ENCODE measurements around the gene PRDM2.

PRDM2 gene

DNA sequence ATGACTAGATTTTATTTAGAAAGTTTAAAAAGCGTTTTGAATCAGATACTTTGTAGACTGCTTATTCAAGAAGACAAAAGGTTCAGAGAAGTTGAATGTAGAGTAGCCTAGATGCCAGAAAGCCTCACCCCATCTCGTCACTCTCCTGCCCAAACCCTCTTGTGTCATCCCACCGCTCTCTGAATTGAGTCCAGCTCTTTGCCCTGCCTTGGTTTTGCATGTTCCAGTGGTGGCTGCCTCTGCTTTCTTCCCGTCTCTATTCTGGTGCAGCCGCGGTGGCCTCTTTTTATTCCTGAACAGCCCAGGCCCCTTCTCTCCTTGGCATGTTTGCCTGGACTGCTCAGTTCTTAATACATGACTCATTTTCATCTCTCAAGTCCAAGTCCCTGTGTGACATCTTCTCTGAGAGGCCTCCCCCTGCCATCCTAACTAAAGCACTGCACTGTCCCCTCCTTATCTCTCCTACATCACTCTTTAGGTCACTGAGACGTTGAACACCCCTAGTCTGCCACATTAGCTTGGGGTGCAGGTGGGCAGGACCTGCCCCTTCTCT is 22.9 kb downstream of the PRDM2 start:
- Histone ChIP-seq H2AFZ (ENCODE audit: low read depth, low read length, severe bottlenecking) (no peak overlapping the region), H3K9ac (ENCODE audit: low read length) (no peak overlapping the region), H3K79me2 (ENCODE audit: insufficient read depth, low read length) (peaks cover 23% of the 10 kb centered on the region; the same call in 1 of the 2 replicates), H3K4me3 (ENCODE audit: insufficient read depth, low read length, poor library complexity, severe bottlenecking) (no peak overlapping the region), H3K27me3 (ENCODE audit: low read length) (no peaks in the 10 kb centered on the region), H3K27ac (ENCODE audit: low read depth, low read length) (no peak overlapping the region), H3K36me3 (ENCODE audit: low read length) (no peaks in the 10 kb centered on the region), H4K20me1 (ENCODE audit: low read depth, low read length) (no peaks in the 10 kb centered on the region), H3K9me3 (ENCODE audit: insufficient read depth, low read length) (no peaks in the 10 kb centered on the region), H3K9me2 (replicated peaks; ENCODE audit: insufficient read depth, low read length) (no peaks in the 10 kb centered on the region), H3F3A (ENCODE audit: insufficient read depth) (no peaks in the 10 kb centered on the region; the same call in 1 of the 2 replicates), H3K4me2 (ENCODE audit: low read depth, low read length, poor library complexity, severe bottlenecking) (no peak overlapping the region)
- no peak for TF ChIP-seq EZH2phosphoT487 (conservative IDR thresholded peaks at IDR 0.05; ENCODE audit: low read length)
- no peak for TF ChIP-seq CTCF (IDR thresholded peaks at IDR 0.05; ENCODE audit: insufficient read depth, low read length, poor library complexity, severe bottlenecking)

GRCh38 chr1:13723810-13724209 is 23.8 kb downstream of the PRDM2 start:
- no peaks in the 10 kb centered on the region for H3K27me3 ChIP-seq (ENCODE audit: low read length)
- no peak overlapping the region for H2AFZ ChIP-seq (ENCODE audit: low read depth, low read length, severe bottlenecking)
- no peak for TF ChIP-seq CTCF (IDR thresholded peaks at IDR 0.05; ENCODE audit: insufficient read depth, low read length, poor library complexity, severe bottlenecking)
- TF ChIP-seq EZH2phosphoT487 (conservative IDR thresholded peaks at IDR 0.05; ENCODE audit: low read length) = no peak
- no peak overlapping the region for H3K4me2 ChIP-seq (ENCODE audit: low read depth, low read length, poor library complexity, severe bottlenecking)
- no peak overlapping the region for H3K4me3 ChIP-seq (ENCODE audit: insufficient read depth, low read length, poor library complexity, severe bottlenecking)
- H3K9ac ChIP-seq (ENCODE audit: low read length) = no peak overlapping the region
- H3K36me3 ChIP-seq (ENCODE audit: low read length) = no peaks in the 10 kb centered on the region
- H3K79me2 ChIP-seq (ENCODE audit: insufficient read depth, low read length) = peaks cover 26% of the 10 kb centered on the region
- no peaks in the 10 kb centered on the region for H4K20me1 ChIP-seq (ENCODE audit: low read depth, low read length)
- no peaks in the 10 kb centered on the region for H3K9me2 ChIP-seq (replicated peaks; ENCODE audit: insufficient read depth, low read length)
- no peaks in the 10 kb centered on the region for H3K9me3 ChIP-seq (ENCODE audit: insufficient read depth, low read length)
- 0 out of 2 replicates have a peak overlapping the region, but pooled peaks have one; percentile 10 for H3K27ac ChIP-seq (ENCODE audit: low read depth, low read length)
- H3F3A ChIP-seq (ENCODE audit: insufficient read depth) = no peaks in the 10 kb centered on the region; the same call in 1 of the 2 replicates

DNA sequence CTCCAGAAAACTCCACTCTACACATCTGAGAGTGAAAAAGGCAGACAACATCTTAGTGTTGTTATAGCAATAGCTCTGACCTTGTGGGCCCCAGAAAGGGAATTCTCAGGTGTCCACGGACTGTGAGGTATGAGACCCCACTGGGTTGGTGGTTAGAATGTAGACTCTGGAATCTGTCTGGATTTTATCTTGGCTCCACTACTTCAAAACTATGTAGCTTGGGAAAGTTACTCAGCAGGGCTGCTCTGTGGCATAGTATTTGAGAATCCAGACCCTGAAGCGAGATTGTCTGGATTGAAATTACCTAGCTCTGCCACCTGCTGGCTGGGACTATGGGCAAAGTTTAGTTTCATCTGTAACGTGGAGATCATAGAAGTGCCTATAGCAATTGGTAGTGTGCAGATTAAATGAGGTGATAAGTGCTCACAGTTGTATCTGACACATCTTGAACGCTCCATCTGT is 25.8 kb downstream of the PRDM2 start:
- peaks cover 15% of the 10 kb centered on the region for H3F3A ChIP-seq (ENCODE audit: insufficient read depth)
- H3K36me3 ChIP-seq (ENCODE audit: low read length) = no peaks in the 10 kb centered on the region
- no peak for TF ChIP-seq EZH2phosphoT487 (conservative IDR thresholded peaks at IDR 0.05; ENCODE audit: low read length)
- peak; percentile 61 for TF ChIP-seq CTCF (IDR thresholded peaks at IDR 0.05; ENCODE audit: insufficient read depth, low read length, poor library complexity, severe bottlenecking)
- no peaks in the 10 kb centered on the region for H4K20me1 ChIP-seq (ENCODE audit: low read depth, low read length)
- H3K9me2 ChIP-seq (replicated peaks; ENCODE audit: insufficient read depth, low read length) = no peaks in the 10 kb centered on the region
- peak overlapping the region; percentile 26; the same call in 1 of the 2 replicates for H3K9ac ChIP-seq (ENCODE audit: low read length)
- H2AFZ ChIP-seq (ENCODE audit: low read depth, low read length, severe bottlenecking) = no peak overlapping the region
- no peaks in the 10 kb centered on the region for H3K9me3 ChIP-seq (ENCODE audit: insufficient read depth, low read length)
- H3K79me2 ChIP-seq (ENCODE audit: insufficient read depth, low read length) = peaks cover 34% of the 10 kb centered on the region
- H3K27ac ChIP-seq (ENCODE audit: low read depth, low read length) = peak overlapping the region; percentile 36
- H3K27me3 ChIP-seq (ENCODE audit: low read length) = no peaks in the 10 kb centered on the region
- H3K4me3 ChIP-seq (ENCODE audit: insufficient read depth, low read length, poor library complexity, severe bottlenecking) = no peak overlapping the region
- peak overlapping the region; percentile 37 for H3K4me2 ChIP-seq (ENCODE audit: low read depth, low read length, poor library complexity, severe bottlenecking)

All from SU-DHL-6 (cell line).